Activated CD4-positive, alpha-beta T cell treated with anti-CD3 and anti-CD28 coated beads for 24 hours (primary cell): Measurements from ENCODE around the gene HIVEP1.
"Not testable (repeated sequence)": the region's sequence is repeated elsewhere in the genome, so short reads cannot be mapped to it uniquely, and the experiment has no call there.

Source experiments
- DNase-seq, 2 donors: peaks; one replicate each; pipeline ENCODE4 v3.0.0-alpha.2; 2020; ENCODE audit warnings: low read depth in 2 of 2

The HIVEP1 gene

GRCh38 chr6:12155769-12156168, 143.7 kb downstream of the HIVEP1 start:
- DNase-seq, result not testable (repeated sequence)

- no peak for DNase-seq
Observed at GRCh38 chr6:12158686-12159415, 146.7 kb downstream of the HIVEP1 start.

DNA sequence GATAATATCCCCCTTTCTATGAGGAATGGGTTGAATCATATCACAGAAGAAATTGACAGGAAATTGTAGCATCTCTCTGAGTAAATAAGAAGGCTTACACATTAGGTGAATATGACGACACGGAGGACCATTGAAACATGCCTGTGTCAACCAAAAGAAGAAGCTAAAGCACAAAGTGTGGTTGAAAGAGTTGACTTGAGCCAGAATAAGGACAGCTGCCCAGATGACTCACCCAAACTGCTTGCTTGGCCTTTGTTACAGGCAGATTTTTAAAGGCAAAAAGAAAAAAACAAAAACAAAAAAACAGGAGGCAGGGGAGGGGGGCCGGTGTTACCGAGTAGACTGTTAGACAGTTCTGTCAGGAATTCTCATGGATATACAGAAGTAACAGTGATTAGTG, 148.2 kb downstream of the HIVEP1 start:
- DNase-seq, result no peak

- DNase-seq, result no peak
Observed at GRCh38 chr6:12162213-12162612, 150.1 kb downstream of the HIVEP1 start.

DNA sequence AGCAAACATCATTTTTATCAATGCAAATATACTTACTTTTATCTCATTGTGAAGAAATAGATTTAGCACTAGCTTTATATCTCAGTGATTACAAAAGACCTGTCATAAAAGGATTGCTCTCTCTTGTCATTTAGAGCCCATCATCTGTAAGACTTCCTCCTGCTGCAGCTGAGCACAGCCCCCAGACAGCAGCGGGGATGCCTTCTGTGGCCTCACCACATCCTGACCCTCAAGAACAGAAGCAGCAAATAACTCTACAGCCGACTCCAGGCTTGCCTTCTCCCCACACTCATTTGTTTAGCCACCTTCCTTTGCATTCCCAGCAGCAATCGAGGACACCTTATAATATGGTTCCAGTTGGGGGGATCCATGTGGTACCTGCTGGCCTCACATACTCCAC, 151.0 kb downstream of the HIVEP1 start:
- no peak for DNase-seq

- DNase-seq, result no peak
Observed at GRCh38 chr6:12163744-12164507, 151.8 kb downstream of the HIVEP1 start.

GRCh38 chr6:12164508-12164770, 152.3 kb downstream of the HIVEP1 start:
- DNase-seq, result no peak

- no peak for DNase-seq
Observed at GRCh38 chr6:12165297-12165696, 153.2 kb downstream of the HIVEP1 start.

DNA sequence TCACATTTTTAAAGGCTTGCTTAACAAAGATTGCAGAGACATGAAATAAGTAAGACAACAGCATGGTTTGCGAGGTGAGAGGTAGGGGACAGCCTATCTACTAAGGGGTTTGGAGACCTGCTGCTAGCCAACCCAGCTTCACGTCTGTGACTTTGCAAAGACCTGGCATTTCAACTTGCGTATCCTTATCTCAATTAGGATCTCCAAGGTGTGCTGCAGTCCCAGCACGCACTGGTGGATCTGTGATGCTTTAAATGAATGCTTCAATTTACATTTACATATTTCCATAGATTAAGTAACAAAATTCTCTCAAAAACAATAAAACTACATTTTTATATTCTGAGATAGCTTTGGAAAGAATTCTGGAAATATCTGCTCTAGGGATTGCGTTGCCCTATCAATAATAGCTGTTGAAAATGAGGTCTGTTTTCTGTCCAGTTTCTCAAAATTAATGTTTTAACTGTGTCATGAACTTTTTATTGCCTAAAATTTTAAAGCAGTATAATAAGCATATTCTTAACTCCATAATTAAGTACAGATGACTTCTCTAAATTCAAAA, 153.7 kb downstream of the HIVEP1 start:
- DNase-seq, result no peak

- no peak for DNase-seq
Observed at GRCh38 chr6:12169377-12169776, 157.3 kb downstream of the HIVEP1 start.

DNA sequence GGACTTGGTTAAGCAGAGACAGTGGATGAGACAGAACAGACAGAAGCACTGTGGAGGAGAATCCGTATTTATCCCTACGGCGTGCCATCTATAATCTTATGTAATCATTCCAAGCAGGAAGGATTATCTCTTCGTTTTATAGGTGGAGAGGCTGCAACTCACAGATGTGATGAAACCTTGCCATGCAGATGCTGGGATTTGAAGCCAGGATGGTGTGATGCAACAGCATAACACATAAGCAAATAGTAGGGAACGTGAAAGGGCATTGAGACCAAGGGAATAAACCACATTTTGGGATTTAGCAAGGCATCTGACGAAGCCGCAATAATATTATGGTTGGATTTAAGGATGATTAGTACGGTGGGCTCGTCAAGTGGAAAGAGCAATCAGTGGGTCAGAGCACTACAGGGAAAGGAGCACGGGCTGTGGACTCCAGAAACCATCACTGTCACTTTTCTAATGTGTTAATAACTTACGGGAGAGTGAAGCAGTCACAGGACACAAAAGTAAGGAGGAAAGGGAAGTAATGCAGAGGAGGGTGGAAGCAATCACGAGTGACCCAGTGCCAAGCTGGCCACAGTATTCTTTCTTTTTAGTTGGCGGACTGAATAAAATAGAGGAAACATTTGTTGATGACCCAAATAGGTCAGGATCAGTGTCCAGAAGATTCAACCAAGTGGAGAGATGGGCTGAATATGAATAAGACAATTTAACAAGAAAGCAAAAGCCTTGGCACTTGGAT, 158.4 kb downstream of the HIVEP1 start:
- no peak for DNase-seq

GRCh38 chr6:12171717-12172116, 159.6 kb downstream of the HIVEP1 start:
- DNase-seq, result no peak

DNA sequence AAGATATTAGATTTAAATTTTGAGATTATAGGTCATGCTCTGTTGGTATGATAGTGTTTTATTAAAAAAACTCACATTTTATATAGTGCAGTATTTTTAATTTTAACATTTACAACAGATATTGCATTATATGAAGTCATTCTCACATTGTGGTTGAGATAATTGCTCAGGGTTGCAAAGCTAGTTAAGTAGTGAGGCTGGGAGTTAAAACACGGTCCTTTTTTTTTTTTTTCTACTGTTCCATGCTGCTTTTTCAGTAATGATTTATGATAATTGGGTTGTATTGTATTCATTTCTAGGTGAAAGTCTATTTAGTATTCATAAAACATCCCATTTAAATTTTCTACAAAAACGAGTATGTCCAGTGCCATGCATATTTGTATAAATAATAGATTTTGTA, 160.5 kb downstream of the HIVEP1 start:
- no peak for DNase-seq

DNA sequence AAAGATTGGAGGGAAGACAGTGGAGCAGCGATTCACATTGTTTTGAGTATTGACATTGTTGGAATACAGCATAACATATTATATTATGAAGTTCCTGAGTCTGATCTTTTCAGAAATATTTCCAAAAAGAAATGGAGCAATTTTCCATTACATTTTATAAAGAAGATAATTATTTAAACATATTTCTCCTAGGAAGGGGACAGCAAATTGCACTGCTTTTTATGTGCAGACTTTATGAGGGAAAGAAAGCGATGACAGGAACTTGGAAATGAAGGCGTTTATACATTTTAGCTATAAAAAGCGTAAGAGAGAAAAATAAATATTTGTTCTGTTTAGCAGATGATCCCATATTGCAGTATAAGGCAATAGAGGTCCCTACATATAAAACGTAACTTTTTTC, 161.1 kb downstream of the HIVEP1 start:
- no peak for DNase-seq

- DNase-seq, result no peak
Observed at GRCh38 chr6:12173661-12174060, 161.5 kb downstream of the HIVEP1 start.

- DNase-seq, result no peak
Observed at GRCh38 chr6:12174878-12175277, 162.8 kb downstream of the HIVEP1 start.

- DNase-seq, result no peak
Observed at GRCh38 chr6:12175626-12176025, 163.5 kb downstream of the HIVEP1 start.

- DNase-seq, result not testable (repeated sequence)
Observed at GRCh38 chr6:12176782-12177181, 164.7 kb downstream of the HIVEP1 start.

DNA sequence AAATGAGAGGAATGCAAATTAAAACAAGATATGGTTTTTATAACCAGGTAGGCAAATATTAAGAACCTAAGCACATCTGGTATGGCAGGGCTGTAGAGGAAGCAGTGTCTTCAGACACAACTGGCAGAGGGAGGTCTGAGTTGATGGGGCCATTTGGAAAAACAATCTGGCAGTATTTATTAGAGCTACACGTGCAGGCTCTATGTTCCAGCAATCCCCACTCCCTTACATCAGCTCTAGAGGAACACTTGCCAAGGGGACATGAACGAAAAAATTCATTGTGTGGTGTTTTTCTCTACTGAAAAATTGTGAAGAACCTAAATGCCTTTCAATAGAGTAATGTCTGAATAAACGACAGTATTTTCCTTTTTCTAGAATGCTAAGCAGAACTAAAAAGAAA, 166.4 kb downstream of the HIVEP1 start:
- no peak for DNase-seq

- DNase-seq, result no peak
Observed at GRCh38 chr6:12181481-12181880, 169.4 kb downstream of the HIVEP1 start.

GRCh38 chr6:12182676-12183075, 170.6 kb downstream of the HIVEP1 start:
- no peak for DNase-seq

DNA sequence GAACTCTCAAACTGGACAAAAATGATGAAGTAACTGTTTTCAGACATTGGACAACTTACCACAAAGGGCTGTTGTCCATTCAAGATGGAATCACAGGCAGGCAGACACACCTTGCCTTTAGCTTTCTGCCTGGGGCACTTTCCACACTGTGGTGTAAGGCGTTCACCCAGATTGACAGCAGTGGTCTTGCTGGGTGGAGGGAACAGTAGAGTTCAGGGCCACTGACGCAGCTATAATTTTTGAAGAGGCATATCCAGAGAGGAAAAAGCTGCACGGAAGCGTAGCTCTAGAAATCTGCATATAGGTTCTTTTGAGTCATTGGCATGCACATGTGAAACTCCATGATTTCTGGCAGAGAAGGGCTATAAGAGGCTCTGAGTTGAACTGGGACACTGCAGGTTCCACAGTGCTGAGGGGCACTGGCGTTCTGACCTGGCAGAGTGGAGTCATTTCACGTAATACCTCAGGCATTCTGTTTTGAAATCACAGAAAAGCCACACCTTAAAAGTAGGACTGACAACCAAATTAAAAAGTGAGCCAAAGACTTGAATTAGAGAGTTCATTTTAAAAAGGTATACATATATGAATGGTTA, 173.1 kb downstream of the HIVEP1 start:
- no peak for DNase-seq
